Gastroesophageal sphincter (tissue), 3 donors: ENCODE data around the gene TNFAIP8.

ENCODE experiments used
- POLR2A ChIP-seq, 2 donors: fragments of 450-650 bp; IDR thresholded peaks; one replicate each; pipeline ENCODE4 v1.6.1; 2017; ENCODE audit warnings: antibody characterized with exemption in 2 of 2, mild to moderate bottlenecking in 2 of 2, moderate library complexity in 1 of 2
- POLR2AphosphoS5 ChIP-seq: sonication (generic); formaldehyde crosslinking; IDR thresholded peaks from one replicate; pipeline ENCODE4 v1.6.1; 2017; ENCODE audit warnings: antibody characterized with exemption
- TF ChIP-seq, protein P1 (sequence below), 4 experiments: fragments of 200-600 bp in 2 of 4; fragments of 450-650 bp in 2 of 4; sonication (generic) in 1 of 4; IDR thresholded peaks; one replicate each; pipeline ENCODE4 v1.5.1; 2017 to 2019; ENCODE audit warnings: antibody characterized with exemption in 4 of 4, mild to moderate bottlenecking in 2 of 4, moderate library complexity in 2 of 4

DNA sequence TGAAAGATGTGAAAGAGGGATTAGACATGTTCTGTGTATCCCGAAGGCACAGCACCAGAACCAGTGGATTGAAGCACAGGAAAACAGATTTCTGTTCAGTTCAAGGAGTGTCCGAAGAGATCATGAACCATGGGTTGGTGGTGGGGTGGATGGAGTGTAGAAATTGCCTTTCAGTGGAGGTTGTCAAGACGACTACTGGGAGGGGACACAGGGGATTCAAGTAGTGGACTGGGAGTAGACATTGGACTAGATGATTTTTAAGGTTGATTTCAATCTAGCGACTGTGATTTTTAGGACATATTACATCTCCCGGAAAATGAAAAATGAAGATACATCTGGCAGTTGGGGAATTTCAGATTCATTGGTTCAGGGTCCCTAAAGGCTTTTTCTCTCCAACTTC, 35.9 kb upstream of the TNFAIP8 start:
- TF ChIP-seq, protein P1, sequence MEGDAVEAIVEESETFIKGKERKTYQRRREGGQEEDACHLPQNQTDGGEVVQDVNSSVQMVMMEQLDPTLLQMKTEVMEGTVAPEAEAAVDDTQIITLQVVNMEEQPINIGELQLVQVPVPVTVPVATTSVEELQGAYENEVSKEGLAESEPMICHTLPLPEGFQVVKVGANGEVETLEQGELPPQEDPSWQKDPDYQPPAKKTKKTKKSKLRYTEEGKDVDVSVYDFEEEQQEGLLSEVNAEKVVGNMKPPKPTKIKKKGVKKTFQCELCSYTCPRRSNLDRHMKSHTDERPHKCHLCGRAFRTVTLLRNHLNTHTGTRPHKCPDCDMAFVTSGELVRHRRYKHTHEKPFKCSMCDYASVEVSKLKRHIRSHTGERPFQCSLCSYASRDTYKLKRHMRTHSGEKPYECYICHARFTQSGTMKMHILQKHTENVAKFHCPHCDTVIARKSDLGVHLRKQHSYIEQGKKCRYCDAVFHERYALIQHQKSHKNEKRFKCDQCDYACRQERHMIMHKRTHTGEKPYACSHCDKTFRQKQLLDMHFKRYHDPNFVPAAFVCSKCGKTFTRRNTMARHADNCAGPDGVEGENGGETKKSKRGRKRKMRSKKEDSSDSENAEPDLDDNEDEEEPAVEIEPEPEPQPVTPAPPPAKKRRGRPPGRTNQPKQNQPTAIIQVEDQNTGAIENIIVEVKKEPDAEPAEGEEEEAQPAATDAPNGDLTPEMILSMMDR (IDR thresholded peaks at IDR 0.05), result no peak
- TF ChIP-seq POLR2AphosphoS5 (no peak), POLR2A (IDR thresholded peaks at IDR 0.05) (no peak)
